HT-29 (cell line): Measurements from ENCODE around the gene EPHX1. TPM values are rescaled to one million over a fixed set of nuclear protein-coding genes. Genes with fewer than 3 reads are reported as not detected.
"Not testable (repeated sequence)": the region's sequence is repeated elsewhere in the genome, so short reads cannot be mapped to it uniquely, and the experiment has no call there.

ENCODE experiments used
- DNase-seq: peaks from one replicate; pipeline ENCODE4 v3.0.0-alpha.2; 2015; ENCODE audit warnings: low spot score
- total RNA-seq: library from RNA; depleted of rRNA; stranded (reverse); fragments of >200 nt; shearing (Covaris generic); gene quantifications from 2 replicates; pipeline ENCODE4 v1.2.3, GENCODE V29; 2014

The EPHX1 gene
- total RNA-seq, 1 experiment from 2014 or later: 64.2 TPM

DNA sequence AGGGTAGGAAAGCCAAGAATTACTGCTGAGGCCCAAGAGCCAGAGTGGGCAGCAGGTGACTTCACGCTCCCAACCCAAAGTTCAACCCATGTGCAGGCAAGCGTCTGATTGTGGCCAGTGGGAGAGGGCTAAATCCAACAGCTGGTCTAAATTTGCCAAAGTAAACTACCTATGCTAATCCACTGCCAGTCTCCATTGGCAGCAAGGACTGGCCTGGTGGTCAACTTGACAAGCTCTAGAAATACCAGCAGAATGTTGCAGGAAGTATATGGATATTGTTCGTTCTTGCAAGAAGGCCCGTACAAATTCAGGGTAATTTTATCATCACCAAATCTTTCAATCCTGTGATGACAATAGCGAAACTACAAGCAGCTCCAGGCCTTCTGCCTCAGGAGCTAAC is 70.7 kb downstream of the EPHX1 start:
- DNase-seq: no peak

DNA sequence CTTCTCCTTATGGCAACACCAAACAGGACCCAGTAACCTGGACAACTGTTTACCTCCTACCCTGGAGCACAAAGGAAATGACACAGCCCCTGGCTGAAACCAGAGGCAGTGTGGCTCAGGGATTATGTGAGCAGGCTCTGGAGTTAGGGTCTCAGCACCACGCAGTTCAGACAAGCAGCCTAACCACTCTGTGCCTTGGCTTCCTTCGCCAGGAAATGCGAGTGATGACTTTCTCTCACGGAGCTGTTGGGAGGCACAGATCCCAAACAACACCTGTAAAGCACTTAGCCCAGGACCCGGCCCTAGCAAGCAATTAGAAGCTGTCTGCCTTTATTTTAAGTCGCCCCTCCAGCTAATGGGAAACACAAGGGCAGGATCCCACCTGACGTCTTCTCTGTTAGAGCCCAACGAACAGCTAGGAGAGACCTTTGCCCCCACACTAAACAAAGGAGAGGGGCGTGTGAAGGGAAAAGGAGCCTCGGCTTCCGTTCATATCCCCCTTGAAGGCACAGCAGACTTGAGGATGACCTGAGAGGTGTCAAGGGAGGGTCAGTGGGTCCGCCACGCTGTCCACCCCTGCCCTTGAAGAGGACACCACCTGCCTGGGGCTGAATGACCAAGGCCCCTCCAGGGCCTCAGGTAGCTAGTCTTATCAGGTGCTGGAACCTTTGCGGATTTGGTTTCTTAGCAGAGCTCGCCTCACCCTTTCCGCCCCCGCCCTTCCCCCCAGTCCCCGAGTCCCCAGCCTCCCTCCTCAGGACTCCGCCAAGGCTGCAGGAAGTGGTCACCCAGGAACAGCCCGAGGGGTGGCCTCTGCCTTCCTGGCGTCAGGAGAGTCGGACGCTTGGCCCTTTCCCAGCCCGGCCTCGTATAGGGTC is 71.4 kb downstream of the EPHX1 start:
- DNase-seq: peak; percentile 77

DNA sequence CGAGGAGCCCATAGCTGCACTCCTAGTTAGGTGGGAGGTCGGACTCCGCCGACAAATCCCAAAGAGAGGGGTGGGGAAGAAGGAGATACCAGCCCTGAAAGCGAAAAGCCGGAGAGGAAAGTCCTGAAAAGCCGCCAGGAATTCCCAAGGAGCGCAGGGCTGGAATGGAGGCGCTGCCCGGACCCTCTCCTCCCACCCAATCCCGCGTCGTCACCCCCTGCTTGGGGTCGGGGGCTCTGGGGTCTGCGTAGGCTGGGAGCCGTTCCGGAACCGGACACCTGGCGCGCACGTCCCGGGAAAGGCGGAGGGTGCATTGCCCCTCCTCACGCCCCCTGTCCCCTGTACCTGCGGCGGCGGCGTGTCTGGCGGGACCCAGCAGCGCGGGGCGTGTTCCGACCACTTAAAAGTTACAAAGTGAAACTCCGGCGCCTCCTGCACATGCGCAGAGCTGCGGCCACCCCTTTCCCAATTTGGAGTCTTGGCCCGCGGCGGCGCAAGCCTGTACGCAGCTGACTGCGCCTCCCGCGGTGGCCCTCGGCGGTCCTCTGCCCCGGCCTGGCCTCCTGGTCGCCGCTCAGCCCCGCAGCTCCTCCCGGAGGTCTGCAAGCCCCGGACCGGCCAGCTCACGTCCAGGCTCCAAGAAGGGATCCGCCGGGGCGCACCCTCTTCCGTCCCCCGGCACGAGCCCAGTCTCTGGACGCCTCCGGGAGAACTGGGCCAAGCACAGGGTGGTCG is 72.2 kb downstream of the EPHX1 start, which contains the start of gene TMEM63A:
TMEM63A (minus strand) TSS at position 422 of the 735 bp plus-strand sequence. CDS start 4,800 bp downstream, outside the sequence.
- DNase-seq: peak; percentile 88

DNA sequence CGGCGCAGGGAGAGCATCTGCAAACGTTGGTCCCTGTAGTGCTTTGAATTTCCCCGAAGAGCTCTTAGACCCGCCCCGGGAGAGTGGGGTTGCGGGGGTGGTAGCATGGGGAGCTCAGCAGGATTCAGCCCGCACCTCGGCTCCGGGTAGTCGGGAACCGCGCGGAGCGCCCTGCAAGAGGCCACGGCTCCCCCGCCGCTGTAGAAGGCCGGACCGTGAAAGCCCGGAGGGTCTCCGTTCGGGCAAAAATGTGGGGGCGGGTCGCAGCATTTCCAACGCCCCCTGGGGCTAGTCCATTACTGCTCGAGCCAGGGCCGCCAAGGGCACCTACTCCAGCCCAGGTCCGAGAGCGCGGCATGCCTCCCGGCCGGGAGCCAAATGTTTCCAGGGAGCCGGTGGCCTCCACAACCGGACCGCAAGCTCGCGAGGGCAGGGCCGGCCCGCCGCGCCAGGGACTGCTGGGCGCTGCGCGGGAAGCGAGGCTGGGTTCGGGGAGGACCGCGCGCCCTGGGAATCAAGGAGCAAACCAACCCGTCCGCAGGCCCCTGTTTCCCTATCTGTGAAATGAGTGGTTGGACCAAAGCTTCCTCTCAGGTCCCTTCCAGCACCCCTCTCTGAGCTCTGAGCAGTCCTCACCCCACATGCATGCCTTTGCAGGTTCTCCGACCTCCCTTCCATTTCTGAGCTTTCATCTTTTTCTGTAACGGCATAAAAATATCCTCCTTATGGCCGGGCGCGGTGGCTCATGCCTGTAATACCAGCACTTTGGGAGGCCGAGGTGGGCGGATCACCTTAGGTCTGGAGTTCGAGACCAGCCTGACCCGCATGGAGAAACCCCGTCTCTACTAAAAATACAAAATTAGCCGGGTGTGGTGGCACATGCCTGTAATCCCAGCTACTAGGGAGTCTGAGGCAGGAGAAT is 73.0 kb downstream of the EPHX1 start:
- peak; percentile 65 for DNase-seq

DNA sequence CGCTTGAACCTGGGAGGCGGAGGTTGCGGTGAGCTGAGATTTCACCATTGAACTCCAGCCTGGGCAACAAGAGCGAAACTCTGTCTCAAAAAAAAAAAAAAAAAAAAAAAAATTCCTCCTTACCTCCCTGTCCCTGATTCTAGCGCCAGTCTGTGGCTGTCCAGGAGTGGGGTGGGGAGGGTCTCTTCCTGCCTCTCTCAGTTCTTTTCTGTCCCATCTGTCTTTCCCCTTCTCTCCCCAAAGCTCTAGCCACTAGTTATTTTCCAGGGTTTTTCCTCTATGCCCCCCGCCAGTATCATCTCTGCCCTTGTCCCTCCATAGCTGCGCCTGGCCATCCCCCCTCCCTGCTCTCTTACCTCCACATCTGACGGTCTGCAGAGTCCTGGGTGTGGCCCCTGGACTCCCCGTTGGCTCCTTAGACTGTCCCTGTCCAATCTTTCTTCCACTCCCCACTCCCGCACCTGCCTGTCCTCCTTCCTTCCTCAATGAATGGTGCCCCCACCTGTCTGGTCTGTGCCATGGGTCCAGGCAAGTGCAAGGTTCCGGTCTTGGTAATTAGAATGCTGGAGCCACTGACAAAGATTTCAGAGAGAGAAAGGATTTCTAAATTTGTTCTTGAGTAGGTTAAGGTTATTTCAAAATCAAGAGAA is 73.8 kb downstream of the EPHX1 start:
- peak; percentile 60 for DNase-seq

DNA sequence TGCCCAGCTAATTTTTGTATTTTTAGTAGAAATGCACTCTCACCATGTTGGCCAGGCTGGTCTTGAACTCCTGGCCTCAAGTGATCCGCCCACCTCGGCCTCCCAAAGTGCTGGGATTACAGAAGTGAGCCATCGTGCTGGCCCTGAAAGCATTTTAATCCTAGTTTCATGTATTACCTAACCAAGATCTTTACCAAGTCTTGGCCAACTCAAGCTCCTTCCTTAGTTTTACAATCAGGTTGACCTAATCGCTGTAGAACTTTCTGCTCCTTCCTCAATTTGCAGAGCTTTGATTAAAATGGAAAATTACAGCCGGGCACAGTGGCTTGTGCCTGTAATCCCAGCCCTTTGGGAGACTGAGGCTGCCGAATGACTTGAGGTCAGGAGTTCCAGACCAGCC is 75.4 kb downstream of the EPHX1 start:
- no peak for DNase-seq

DNA sequence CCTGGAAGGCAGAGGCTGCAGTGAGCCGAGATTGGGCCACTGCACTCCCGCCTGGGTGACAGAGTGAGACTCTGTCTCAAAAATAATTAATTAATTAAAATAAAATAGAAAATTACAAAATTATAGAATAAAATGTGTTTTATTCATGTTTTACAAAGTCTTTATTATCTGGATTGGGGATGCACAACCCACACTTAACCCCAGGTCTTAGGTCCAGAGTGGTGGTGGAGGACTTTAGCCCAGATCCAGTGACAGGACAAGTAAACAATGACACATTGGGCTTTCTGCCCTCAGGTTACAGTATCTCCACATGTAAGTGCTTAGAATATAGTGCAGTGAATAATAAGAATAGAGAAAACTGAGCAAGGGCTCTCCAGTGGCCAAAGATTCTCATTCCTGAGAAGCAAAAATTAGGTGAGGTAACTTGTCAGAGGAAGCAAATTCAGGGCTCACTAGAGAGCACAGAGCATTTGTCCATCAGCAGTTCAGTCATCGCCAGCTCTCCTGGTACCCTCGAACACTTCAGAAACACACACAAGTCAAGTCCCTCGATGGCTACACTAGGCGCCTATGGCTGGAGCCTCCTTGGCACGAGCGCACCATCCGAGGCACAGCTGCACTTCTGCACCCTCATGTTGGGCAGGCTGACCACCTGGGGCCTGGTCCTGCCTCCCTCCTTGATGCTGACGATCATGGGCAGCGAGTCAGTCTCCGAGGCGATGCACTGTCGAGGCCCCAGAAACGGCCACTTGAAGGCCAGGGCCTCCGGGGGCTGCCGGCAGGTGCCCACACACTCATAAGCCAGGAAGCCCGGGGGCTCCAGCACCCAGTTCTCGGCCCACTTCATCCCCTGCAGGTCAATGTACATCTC is 76.5 kb downstream of the EPHX1 start:
- peak; percentile 16 for DNase-seq

DNA sequence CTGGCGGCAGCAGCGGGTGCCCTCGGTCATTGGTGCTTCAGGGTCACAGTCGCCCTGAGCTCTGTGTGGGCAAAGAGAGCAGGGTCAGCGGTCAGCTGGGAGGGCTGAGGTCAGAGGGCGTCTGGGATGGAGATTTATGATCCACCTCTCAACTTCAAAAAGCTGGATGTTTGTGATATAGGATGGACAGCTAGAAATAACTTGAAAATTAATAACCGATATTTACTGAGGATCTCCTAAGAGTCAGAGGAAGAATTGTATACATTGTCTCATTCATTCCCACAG is 77.0 kb downstream of the EPHX1 start:
- DNase-seq: no peak

DNA sequence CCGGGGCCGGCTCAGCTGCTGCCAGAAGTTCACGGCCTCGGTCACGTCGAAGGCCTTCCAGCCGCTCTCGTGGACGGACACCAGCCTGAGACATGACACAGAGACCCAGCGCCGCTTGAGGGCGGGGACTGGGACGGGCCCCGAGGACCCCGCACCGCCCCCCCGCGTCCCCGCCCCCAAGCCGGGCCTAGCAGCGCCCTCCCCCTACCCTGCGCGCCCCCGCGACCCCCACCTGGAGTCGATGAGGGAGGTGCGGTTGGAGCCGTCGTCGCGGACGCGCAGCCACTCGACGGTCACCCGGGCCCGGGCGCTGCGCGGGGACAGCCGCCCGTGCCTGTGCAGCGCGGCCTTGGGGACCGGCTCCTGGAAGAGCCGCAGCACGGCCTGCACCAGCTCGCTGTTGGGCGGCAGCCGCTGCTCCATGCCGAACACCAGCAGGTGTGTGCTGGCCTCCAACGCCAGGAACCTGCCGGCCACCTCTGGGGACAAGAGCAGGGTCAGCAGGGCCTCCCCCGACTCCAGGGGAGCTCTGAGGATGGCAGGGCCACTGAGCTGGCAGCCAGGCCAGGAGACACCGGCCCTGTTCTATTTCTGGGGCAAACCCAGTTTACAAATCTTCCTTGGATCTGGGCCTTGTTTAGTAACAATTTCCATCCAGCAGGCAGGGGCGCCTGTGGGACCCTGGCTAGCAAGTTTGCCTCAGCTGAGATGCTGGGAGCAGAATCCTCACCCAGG is 77.8 kb downstream of the EPHX1 start:
- DNase-seq: not testable (repeated sequence)

DNA sequence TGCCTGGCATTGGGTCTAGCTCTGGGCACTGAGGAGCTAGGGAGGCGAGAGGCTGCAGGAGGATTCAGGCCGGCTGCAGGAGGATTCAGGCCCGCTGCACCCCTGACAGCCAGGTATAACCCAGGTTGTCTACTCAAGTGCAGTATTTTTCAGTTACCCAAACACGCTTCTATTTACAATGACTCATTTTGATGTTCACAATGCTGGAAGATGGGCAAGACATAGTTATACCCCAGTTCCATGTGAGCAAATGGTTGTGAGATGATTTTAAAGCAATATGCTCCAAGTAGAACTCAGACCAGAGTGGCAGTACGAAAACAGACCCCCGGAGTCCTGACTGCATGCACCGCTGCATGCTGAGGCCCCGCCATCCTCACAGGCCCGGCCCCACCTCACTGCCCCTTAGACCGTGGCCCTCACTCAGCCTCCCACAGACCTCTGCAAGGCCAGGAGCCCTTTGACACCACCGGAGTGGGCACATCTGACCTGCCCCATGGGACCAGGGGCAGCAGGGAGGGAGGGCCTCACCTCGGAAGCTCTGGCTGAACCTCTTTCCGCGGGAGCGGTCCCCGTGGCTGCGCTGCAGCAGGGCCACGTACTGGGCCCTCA is 78.5 kb downstream of the EPHX1 start:
- no peak for DNase-seq

DNA sequence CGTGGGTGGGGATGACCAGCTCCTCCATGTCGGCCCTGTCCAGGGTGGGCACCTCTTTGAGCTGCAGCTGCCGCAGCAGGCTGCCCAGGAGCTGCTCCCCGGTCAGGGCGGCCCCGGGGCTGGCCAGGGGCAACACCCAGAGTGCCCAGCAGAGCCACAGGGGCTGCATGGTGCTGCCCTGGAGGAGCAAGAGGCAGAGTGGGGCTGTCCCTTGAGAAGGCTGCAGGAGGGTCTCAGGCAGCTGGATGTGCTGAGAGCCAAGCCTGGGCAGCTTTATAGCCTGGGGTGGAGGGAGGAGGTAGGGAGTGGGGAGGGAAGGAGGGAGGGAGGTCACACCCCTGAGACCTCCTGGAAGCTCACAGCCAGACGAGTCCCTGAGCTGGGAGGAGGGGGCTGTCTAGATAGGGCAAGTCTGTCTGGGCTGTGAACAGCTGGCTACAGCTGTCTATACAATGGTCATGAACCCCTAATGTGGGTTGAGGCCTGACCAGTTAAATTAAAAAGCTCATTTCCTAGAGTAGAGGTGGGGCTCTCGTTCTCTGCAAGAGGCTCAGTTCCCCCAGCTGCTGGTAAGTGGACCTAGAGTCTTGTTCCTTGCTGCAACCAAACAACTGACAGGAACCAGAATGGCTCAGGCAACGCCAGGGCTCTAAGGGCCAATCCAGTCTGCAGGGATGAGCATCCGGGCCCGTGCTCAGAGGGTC is 79.1 kb downstream of the EPHX1 start, which contains the start of gene LEFTY1:
LEFTY1 (minus strand) TSS at position 249 of the 704 bp plus-strand sequence; CDS start at position 169, 80 bp downstream.
- DNase-seq: no peak

DNA sequence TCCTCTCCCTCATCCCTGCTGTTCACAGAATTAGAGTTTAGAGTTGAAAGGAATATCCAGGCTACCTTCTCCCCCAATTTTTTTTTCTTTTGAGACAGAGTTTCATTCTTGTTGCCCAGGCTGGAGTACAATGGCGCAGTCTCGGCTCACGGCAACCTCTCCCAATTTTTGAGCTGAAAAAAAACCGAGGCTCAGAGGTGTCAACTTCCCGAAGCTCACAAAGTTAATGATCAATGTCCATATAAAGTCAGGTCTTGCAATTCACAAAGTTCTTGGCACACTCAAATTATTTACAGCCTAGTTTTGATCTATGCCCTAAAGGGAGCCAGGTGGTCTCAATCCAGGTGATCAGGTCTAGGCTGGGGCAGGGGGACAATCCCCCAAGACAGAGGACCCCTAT is 79.8 kb downstream of the EPHX1 start:
- peak; percentile 14 for DNase-seq

DNA sequence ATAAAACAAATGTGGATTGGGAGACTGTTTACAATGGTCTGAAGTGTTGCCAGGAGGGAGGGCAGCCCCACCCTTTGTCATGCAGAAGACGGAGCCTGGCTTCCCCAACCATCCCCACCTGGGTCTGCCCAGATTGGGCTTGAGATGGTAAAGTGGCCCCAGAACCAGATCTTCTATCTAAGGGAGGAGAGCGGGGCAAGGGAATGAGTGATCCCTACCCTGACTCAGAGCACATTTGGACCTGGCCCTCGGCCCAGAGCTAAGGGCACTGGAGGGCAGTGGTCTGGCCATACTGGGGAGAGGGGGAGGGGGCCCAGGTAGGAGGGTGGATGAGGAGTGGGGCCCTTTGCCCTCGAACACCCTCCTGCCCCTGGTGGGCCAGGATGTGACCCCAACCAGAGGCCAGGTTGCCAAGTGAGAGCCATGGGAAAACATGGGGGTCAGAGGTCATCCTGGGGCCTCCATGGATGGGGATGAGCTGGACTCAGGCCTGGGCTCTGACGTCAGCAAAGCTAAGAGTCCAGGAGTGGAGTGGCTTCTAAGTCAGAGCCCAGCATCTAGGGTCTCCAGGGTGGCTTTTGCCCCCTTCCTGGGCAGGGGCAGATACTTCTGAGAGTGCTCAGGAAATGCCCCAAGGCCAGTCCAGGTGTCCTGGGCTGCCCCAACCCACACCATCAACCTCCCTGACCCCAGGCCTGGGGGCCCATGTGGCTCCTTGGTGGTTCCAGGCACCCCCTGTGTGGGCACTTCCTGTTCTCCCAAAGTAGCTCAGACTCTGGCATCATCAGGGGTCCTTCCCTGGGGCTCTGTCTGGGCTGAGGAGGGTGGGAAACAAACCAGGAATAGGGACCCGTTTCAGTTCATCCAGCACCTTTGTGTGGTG is 80.7 kb downstream of the EPHX1 start:
- peak; percentile 23 for DNase-seq

DNA sequence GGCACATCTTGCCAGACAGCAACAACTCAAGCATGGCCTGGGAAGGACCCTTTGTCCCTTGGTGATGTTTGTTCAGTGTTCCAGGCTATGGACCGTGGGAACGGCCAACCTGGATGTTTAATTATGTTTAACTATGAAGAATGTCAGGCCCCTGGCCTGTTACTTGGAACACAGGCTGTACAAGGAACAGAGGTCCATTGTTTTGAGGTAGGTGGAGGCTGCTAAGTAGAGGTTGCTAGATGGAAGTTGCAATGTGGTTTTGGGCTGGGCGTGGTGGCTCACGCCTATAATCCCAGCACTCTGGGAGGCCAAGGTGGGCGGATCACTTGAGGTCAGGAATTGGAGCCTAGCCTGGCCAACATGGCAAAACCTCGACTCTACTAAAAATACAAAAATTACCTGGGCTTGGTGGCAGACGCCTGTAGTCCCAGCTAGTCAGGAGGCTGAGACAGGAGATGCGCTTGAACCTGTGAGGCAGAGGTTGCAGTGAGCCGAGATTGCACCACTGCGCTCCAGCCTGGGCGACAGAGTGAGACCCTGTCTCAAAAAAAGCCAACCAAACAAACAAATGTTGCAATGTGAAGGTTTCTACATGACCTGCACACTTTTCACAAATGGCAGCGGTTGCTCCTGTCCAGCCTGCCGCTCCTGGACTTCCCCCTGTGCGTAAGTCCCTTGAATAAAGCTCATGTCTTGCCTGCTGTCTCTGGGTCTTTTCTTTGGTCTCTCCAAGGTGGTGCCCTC is 81.5 kb downstream of the EPHX1 start:
- peak; percentile 77 for DNase-seq

DNA sequence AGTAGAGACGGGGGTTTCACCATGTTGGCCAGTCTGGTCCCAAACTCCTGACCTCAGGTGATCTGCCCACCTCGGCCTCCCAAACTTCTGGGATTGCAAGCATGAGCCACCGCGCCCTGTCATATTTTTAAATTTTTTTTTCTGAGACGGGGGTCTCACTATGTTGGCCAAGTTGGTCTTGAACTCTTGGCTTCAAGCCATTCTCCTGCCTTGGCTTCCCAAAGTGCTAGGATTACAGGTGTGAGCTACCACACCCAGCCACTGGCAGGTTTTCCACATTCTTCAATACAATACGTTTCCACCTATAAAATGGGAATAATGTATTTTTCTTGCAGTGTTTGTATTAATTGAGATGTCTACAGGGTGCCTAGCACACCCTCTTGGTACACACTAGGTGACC is 82.4 kb downstream of the EPHX1 start:
- no peak for DNase-seq
